ENCODE measurements around the gene NHSL2. TPM values are rescaled to one million over a fixed set of nuclear protein-coding genes. Genes with fewer than 3 reads are reported as not detected.

The NHSL2 gene
- total RNA-seq, 1 donor from 2014 or later, result 3.8 TPM

- intact Hi-C loops (cut with micrococcal nuclease), result no loop called here
- no peak for DNase-seq
- Histone ChIP-seq H3K4me1 (peaks cover 8% of the 10 kb centered on the region), H3K27ac (replicated peaks) (no peak overlapping the region), H3K36me3 (no peaks in the 10 kb centered on the region), H3K9me3 (replicated peaks) (no peaks in the 10 kb centered on the region), H3K27me3 (ENCODE audit: low read depth) (peaks cover 35% of the 10 kb centered on the region), H3K4me3 (no peak overlapping the region)
- TF ChIP-seq CTCF (IDR thresholded peaks at IDR 0.05; ENCODE audit: borderline replicate concordance), result no peak
Observed at GRCh38 chrX:71913156-71913950, 2.7 kb downstream of the NHSL2 start.

GRCh38 chrX:71917621-71918343 is 7.1 kb downstream of the NHSL2 start:
- Histone ChIP-seq H3K9me3 (replicated peaks) (no peaks in the 10 kb centered on the region), H3K4me3 (no peak overlapping the region), H3K4me1 (no peaks in the 10 kb centered on the region), H3K27me3 (ENCODE audit: low read depth) (no peaks in the 10 kb centered on the region), H3K36me3 (no peaks in the 10 kb centered on the region), H3K27ac (replicated peaks) (no peak overlapping the region)
- no peak for DNase-seq
- TF ChIP-seq CTCF (IDR thresholded peaks at IDR 0.05; ENCODE audit: borderline replicate concordance), result no peak
- intact Hi-C loops (cut with micrococcal nuclease), result no loop called here

- no peak for DNase-seq
- H3K36me3 ChIP-seq, result no peaks in the 10 kb centered on the region
- no peaks in the 10 kb centered on the region for H3K4me1 ChIP-seq
- H3K9me3 ChIP-seq (replicated peaks), result no peaks in the 10 kb centered on the region
- intact Hi-C loops (cut with micrococcal nuclease), result no loop called here
- no peak overlapping the region for H3K4me3 ChIP-seq
- no peak overlapping the region for H3K27ac ChIP-seq (replicated peaks)
- H3K27me3 ChIP-seq (ENCODE audit: low read depth), result no peaks in the 10 kb centered on the region
- TF ChIP-seq CTCF (IDR thresholded peaks at IDR 0.05; ENCODE audit: borderline replicate concordance), result no peak
Observed at GRCh38 chrX:71919431-71919830, 8.8 kb downstream of the NHSL2 start.

- TF ChIP-seq CTCF (IDR thresholded peaks at IDR 0.05; ENCODE audit: borderline replicate concordance), result no peak
- H3K4me1 ChIP-seq, result no peaks in the 10 kb centered on the region
- no peak for DNase-seq
- no peaks in the 10 kb centered on the region for H3K36me3 ChIP-seq
- H3K27ac ChIP-seq (replicated peaks), result no peak overlapping the region
- no peaks in the 10 kb centered on the region for H3K9me3 ChIP-seq (replicated peaks)
- H3K4me3 ChIP-seq, result no peak overlapping the region
- intact Hi-C loops (cut with micrococcal nuclease), result no loop called here
- H3K27me3 ChIP-seq (ENCODE audit: low read depth), result no peaks in the 10 kb centered on the region
Observed at GRCh38 chrX:71919886-71920285, 9.2 kb downstream of the NHSL2 start.

GRCh38 chrX:71922686-71923085 is 12.0 kb downstream of the NHSL2 start:
- Histone ChIP-seq H3K9me3 (replicated peaks) (no peaks in the 10 kb centered on the region), H3K27me3 (ENCODE audit: low read depth) (no peaks in the 10 kb centered on the region), H3K4me1 (no peaks in the 10 kb centered on the region), H3K4me3 (no peak overlapping the region), H3K27ac (replicated peaks) (no peak overlapping the region), H3K36me3 (no peaks in the 10 kb centered on the region)
- intact Hi-C loops (cut with micrococcal nuclease), result no loop called here
- no peak for DNase-seq
- no peak for TF ChIP-seq CTCF (IDR thresholded peaks at IDR 0.05; ENCODE audit: borderline replicate concordance)

Measured in left ventricle myocardium inferior (tissue), 1 donor.